HG03066 (cell line): ENCODE data around the gene MRLN.
"Not testable (repeated sequence)": the region's sequence is repeated elsewhere in the genome, so short reads cannot be mapped to it uniquely, and the experiment has no call there.

Experiments used
- ATAC-seq: cut with Tn5 transposase; IDR thresholded peaks from one replicate; pipeline ENCODE4 v1.9.1; 2021; ENCODE audit warnings: low read depth; ENCODE audit not compliant: unreplicated experiment

Gene MRLN

GRCh38 chr10:59753267-59753666, at the start of gene MRLN:
MRLN (minus strand) TSS chr10:59753455.
- no peak for ATAC-seq

GRCh38 chr10:59801171-59801570, 47.9 kb upstream of the MRLN start:
- ATAC-seq = no peak

- ATAC-seq = no peak
Observed at GRCh38 chr10:59799421-59799820, 46.2 kb upstream of the MRLN start.

- ATAC-seq = no peak
Observed at GRCh38 chr10:59793919-59794318, 40.7 kb upstream of the MRLN start.

GRCh38 chr10:59792812-59793211, 39.6 kb upstream of the MRLN start:
- ATAC-seq = no peak

- no peak for ATAC-seq
Observed at GRCh38 chr10:59791601-59792000, 38.3 kb upstream of the MRLN start.

- ATAC-seq = not testable (repeated sequence)
Observed at GRCh38 chr10:59790080-59790479, 36.8 kb upstream of the MRLN start.

GRCh38 chr10:59788914-59789313, 35.7 kb upstream of the MRLN start:
- ATAC-seq = not testable (repeated sequence)

GRCh38 chr10:59787032-59787431, 33.8 kb upstream of the MRLN start:
- ATAC-seq = not testable (repeated sequence)

GRCh38 chr10:59785476-59785875, 32.2 kb upstream of the MRLN start:
- ATAC-seq = not testable (repeated sequence)

- ATAC-seq = no peak
Observed at GRCh38 chr10:59781511-59781910, 28.3 kb upstream of the MRLN start.

- ATAC-seq = no peak
Observed at GRCh38 chr10:59779756-59780533, 26.7 kb upstream of the MRLN start.

- ATAC-seq = no peak
Observed at GRCh38 chr10:59774451-59774850, 21.2 kb upstream of the MRLN start.

- no peak for ATAC-seq
Observed at GRCh38 chr10:59773088-59773487, 19.8 kb upstream of the MRLN start.

- ATAC-seq = no peak
Observed at GRCh38 chr10:59771162-59771807, 18.0 kb upstream of the MRLN start.

- ATAC-seq = no peak
Observed at GRCh38 chr10:59770689-59771088, 17.4 kb upstream of the MRLN start.

- no peak for ATAC-seq
Observed at GRCh38 chr10:59762505-59762904, 9.2 kb upstream of the MRLN start.

GRCh38 chr10:59757966-59758365, 4.7 kb upstream of the MRLN start:
- no peak for ATAC-seq

GRCh38 chr10:59754951-59755350, 1.7 kb upstream of the MRLN start:
- no peak for ATAC-seq

- no peak for ATAC-seq
Observed at GRCh38 chr10:59752278-59752940, 846 bp downstream of the MRLN start.

GRCh38 chr10:59750155-59750945, 2.9 kb downstream of the MRLN start:
- ATAC-seq = no peak
